GM19467 (cell line): ENCODE results near the gene IL4.
A peak's percentile ranks its signal among the peaks of the same experiment; 100 is the strongest.
"Not testable (repeated sequence)": the region's sequence is repeated elsewhere in the genome, so short reads cannot be mapped to it uniquely, and the experiment has no call there.

ENCODE experiments used
- ATAC-seq: cut with Tn5 transposase; IDR thresholded peaks from one replicate; pipeline ENCODE4 v1.9.1; 2021; ENCODE audit warnings: mild to moderate bottlenecking, moderate library complexity; ENCODE audit not compliant: unreplicated experiment

The IL4 gene

DNA sequence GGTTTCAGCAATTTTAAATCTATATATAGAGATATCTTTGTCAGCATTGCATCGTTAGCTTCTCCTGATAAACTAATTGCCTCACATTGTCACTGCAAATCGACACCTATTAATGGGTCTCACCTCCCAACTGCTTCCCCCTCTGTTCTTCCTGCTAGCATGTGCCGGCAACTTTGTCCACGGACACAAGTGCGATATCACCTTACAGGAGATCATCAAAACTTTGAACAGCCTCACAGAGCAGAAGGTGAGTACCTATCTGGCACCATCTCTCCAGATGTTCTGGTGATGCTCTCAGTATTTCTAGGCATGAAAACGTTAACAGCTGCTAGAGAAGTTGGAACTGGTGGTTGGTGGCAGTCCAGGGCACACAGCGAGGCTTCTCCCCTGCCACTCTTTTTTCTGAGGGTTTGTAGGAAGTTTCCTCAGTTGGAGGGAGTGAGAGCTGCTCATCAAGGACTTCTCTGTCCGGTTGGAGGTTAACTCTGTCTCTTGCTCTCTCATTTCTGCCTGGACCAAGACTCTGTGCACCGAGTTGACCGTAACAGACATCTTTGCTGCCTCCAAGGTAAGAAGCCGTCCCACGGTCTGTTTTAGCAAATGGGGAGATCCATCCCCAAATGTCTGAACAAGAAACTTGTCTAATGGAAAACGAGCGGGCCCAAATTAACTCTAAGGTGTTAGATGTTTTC, at the start of gene IL4:
TSS of gene IL4 (plus strand) at position 51 of the 692 bp plus-strand sequence. CDS start at position 113, 62 bp downstream.
- ATAC-seq, result no peak

- ATAC-seq, result no peak
Observed at GRCh38 chr5:132627470-132627869, 46.3 kb upstream of the IL4 start.

- ATAC-seq, result no peak
Observed at GRCh38 chr5:132628814-132629213, 45.0 kb upstream of the IL4 start.

DNA sequence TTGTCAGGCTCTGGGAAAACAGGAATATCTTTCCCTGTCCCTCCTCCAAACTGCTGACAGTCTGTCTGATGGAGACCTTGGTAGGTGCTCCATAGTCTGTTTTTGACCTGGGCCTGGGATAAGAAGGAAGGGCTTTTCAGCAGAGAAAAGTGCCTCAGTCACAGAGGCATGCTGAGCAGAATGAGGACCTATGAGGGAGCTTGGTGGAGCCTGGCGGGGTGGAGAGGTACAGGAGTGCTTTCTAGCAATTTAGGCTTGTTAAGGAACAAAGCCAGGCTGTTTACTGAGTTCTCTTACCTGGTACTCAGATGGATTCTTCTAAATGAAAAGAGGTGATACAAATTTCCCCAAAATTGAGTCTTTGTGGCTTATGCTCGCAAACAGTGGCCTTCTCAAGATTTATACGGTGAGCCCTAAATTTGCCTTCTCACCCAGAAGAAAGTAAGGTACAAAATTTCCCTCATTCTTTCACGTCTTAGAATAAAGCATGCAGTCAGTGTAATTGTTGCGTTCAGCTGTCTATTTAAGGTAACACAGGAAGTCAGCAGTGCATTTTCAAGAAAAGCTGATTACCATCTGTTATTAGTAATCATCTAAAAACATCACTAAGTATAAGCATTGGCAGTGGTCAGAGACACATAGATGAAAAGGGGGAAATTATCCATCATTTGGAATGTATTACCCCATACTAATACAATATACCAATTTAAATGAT, 44.4 kb upstream of the IL4 start:
- ATAC-seq, result no peak

DNA sequence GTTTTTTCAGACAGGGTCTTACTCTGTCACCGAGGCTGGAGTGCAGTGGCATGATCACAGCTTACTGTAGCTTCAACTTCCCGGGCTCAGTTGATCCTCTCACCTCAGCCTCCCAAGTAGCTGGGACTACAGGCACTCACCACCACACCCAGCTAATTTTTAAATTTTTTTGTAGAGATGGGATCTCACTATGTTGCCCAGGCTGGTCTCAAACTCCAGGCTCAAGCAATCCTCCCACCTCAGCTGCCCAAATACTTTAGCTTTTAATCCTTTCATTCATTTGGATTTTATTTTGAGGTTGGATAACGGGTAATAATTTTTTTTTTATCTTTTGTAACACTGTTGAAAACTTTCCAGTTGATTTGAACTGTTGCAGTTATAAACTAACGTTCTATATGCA, 40.2 kb upstream of the IL4 start:
- ATAC-seq, result not testable (repeated sequence)

- ATAC-seq, result no peak
Observed at GRCh38 chr5:132635873-132636272, 37.9 kb upstream of the IL4 start.

GRCh38 chr5:132637241-132637640, 36.5 kb upstream of the IL4 start:
- ATAC-seq, result no peak

GRCh38 chr5:132639706-132640130, 34.1 kb upstream of the IL4 start:
- ATAC-seq, result peak; percentile 66

- no peak for ATAC-seq
Observed at GRCh38 chr5:132640613-132641012, 33.2 kb upstream of the IL4 start.

DNA sequence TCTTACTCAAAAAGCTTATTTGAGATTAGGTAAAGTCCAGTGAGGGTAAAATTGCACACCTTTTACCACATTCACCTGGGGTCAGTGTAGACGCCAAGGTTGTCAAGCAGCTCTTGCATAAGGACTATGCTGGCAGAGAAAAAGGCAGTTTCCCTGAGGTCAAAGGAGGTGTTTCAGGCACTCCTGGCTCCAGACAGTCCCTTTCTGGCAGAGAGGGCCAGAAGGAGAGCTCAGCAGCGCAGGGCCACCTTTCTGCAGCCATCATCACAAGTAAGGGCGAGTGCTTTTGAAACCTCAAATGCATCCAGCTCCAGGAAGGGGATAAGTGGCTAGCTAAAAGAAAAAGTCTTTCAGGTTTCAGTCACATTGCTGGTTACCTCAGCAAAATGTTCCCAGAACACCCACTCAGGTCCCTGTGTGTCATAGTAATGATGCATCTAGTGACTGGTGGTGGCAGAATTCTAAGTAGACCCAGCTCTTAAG, 32.5 kb upstream of the IL4 start:
- no peak for ATAC-seq

- ATAC-seq, result no peak
Observed at GRCh38 chr5:132641841-132642240, 31.9 kb upstream of the IL4 start.

GRCh38 chr5:132644177-132644576, 29.6 kb upstream of the IL4 start:
- no peak for ATAC-seq

- ATAC-seq, result no peak
Observed at GRCh38 chr5:132646583-132647266, 27.1 kb upstream of the IL4 start.

DNA sequence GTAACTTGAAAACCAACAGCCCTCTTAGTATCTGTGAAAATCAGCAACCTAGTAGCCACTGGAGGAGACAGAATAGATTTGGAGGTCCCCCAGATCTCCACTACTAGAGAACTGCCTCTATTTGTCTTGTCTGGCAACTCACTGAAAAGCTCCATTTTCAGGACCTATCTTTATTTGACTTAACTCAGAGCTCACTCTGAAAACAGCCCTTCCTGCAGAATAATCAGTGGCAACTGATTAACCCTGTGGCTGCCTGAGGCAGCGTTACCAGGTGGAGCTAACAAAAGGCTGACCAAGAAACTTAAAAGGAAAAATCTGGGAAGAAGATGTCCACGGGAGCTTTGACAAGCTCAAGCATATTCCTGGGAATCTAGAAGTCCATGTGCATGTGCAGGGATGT, 26.3 kb upstream of the IL4 start:
- no peak for ATAC-seq

- ATAC-seq, result no peak
Observed at GRCh38 chr5:132648355-132648754, 25.4 kb upstream of the IL4 start.

GRCh38 chr5:132651838-132652469, 21.8 kb upstream of the IL4 start:
- ATAC-seq, result no peak

- no peak for ATAC-seq
Observed at GRCh38 chr5:132653716-132654115, 20.1 kb upstream of the IL4 start.

DNA sequence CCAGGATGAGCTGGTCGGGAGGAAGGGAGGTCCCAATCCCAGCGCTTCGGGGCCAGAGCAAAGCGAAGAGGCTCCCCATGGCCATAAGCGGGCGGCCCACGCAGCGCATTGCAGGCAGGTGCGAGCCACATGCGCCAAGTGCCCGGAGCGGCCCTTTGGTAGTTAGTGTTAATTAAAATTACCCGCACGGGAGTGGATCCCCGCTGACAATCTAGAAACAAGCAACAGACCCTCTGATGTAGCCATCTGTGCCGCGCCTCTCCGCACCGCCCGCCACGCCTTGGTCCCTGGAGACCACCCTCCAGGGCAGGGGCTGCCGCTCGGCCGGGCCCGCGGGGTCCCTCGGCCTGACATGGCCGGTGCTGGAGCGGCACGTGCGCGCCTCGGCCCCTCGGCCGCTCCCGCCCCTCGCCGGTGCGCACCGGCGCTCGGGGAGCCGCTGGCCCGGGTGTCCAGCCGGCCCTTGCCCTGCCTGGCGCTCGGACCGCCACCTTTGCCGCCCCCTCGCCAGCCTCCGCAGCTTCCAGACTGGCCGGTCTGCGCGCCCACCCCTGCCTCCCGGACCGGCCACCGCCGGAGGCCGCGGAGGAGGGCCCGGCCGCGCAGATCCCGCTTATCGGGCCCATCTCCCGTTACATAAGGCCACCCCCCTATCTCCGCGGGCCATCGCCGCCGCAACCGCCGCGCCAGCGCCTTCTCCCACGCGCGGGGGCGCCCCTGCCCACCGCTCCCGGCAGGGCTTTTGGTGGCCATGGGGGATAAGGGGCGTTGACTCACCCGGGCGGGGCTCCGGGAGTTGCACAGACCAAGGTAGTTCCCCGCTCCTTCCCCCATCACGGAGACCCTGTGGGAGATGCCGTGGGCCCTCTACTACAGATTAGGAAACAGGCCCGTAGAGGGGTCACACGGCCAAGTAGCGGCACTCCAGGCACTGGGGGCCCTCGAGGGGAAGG, 17.7 kb upstream of the IL4 start:
- ATAC-seq, result no peak

DNA sequence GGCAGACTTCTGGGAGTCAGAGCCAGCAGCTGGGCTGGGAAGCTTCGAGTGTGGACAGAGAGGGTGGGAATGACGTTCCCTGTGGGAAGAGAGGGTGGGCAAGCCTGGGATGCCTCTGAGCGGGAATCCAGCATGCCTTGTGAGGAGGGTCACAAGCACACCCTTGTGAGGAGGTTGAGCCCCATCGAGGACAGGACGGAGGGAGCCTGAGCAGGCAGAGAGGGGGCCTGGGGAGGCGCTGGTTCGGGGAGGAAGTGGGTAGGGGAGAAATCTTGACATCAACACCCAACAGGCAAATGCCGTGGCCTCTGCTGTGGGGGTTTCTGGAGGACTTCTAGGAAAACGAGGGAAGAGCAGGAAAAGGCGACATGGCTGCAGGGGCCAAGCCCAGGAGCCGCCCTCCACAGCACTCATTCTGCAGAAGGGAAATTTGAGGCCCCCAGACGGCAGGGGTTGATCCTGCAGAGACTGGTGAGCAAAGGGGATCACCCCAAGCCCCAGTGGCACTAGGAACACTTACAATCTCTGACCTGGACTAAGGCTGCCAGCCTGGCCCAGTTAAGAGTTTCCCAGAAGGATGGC, 16.9 kb upstream of the IL4 start:
- no peak for ATAC-seq
